Kidney (tissue), 14 donors: ENCODE measurements around the gene MED29. TPM values are rescaled to one million over a fixed set of nuclear protein-coding genes. Genes with fewer than 3 reads are reported as not detected.

Experiments used
- DNase-seq, 5 donors: peaks; one replicate each; pipeline ENCODE4 v3.0.0-alpha.2; 2013 to 2020
- FAIRE-seq: peaks from 2 replicates; lab custom pipeline; 2012; peaks lifted over from hg19 to GRCh38; lab: Jason Lieb, UNC
- H3K27ac ChIP-seq, 2 donors: one replicate each; pipeline ENCODE4 v1.7.0; 2013; ENCODE audit warnings: low read depth in 2 of 2, low read length in 2 of 2, inconsistent platforms in 1 of 2
- H3K27me3 ChIP-seq: one replicate; pipeline ENCODE4 v1.7.1; 2013; ENCODE audit warnings: low read length, inconsistent platforms; ENCODE audit not compliant: control insufficient read depth, insufficient read depth
- H3K36me3 ChIP-seq, 3 donors: one replicate each; pipeline versions ENCODE4 v1.7.0 to v1.7.1; 2013; ENCODE audit warnings: low read length in 3 of 3, control low read depth in 1 of 3, inconsistent platforms in 1 of 3; ENCODE audit not compliant: insufficient read depth in 3 of 3, control insufficient read depth in 2 of 3
- H3K4me1 ChIP-seq, 3 donors: one replicate each; pipeline versions ENCODE4 v1.7.0 to v1.7.1; 2013; ENCODE audit warnings: low read length in 3 of 3, inconsistent platforms in 1 of 3, low read depth in 1 of 3; ENCODE audit not compliant: control insufficient read depth in 2 of 3, insufficient read depth in 2 of 3
- H3K4me3 ChIP-seq, 3 donors: one replicate each; pipeline versions ENCODE4 v1.7.0 to v1.8.1; 2013; ENCODE audit warnings: low read length in 3 of 3, control low read depth in 1 of 3, inconsistent platforms in 1 of 3
- H3K9ac ChIP-seq, 3 donors: one replicate each; pipeline versions ENCODE4 v1.7.0 to v1.7.1; 2013; ENCODE audit warnings: low read length in 3 of 3, control low read depth in 1 of 3, inconsistent platforms in 1 of 3
- H3K9me3 ChIP-seq, 3 donors: one replicate each; pipeline versions ENCODE4 v1.7.0 to v1.7.1; 2013; ENCODE audit warnings: low read length in 3 of 3, control low read depth in 1 of 3, inconsistent platforms in 1 of 3; ENCODE audit not compliant: control insufficient read depth in 2 of 3, insufficient read depth in 1 of 3
- CTCF ChIP-seq: IDR thresholded peaks from 3 replicates; pipeline ENCODE4 v1.5.1; 2012; ENCODE audit warnings: mild to moderate bottlenecking, moderate library complexity, borderline replicate concordance; ENCODE audit not compliant: insufficient read depth; ENCODE audit errors: extremely low read depth
- intact Hi-C: fragments of 100-400 bp; cut with DNase I; formaldehyde crosslinking; loops from one replicate; pipeline ENCODE4 v1.11.1; 2022
- polyA plus RNA-seq: library from polyadenylated mRNA; stranded (reverse); fragments of 350-450 nt; fragmentation: Illumina TruSeq; extraction: RNeasy Lipid Tissue Mini Kit (QIAGEN cat#74804); gene quantifications from one replicate; pipeline ENCODE4 v1.2.3, GENCODE V29; 2014; ENCODE audit warnings: low read depth, low replicate concordance; ENCODE audit not compliant: insufficient read depth
- total RNA-seq: library from RNA; stranded (reverse); fragmentation: NEBNext Ultra II Directional; extraction: Animal tissue kit (Norgen Biotek cat#: 25700); gene quantifications from one replicate; pipeline ENCODE4 v1.2.1, GENCODE V29; 2021
- donor health status: control.
- donor health status: control.
- donor health status: control.
- donor health status: control.
- donor health status: control.
- donor health status: DM: yes; HTN: yes; CAD: no.
- donor health status: Normal renal cell carcinoma (clear cell type).

The MED29 gene
- total and polyA plus RNA-seq, 2 donors from 2014 or later: 32.4 to 50.4 TPM

DNA sequence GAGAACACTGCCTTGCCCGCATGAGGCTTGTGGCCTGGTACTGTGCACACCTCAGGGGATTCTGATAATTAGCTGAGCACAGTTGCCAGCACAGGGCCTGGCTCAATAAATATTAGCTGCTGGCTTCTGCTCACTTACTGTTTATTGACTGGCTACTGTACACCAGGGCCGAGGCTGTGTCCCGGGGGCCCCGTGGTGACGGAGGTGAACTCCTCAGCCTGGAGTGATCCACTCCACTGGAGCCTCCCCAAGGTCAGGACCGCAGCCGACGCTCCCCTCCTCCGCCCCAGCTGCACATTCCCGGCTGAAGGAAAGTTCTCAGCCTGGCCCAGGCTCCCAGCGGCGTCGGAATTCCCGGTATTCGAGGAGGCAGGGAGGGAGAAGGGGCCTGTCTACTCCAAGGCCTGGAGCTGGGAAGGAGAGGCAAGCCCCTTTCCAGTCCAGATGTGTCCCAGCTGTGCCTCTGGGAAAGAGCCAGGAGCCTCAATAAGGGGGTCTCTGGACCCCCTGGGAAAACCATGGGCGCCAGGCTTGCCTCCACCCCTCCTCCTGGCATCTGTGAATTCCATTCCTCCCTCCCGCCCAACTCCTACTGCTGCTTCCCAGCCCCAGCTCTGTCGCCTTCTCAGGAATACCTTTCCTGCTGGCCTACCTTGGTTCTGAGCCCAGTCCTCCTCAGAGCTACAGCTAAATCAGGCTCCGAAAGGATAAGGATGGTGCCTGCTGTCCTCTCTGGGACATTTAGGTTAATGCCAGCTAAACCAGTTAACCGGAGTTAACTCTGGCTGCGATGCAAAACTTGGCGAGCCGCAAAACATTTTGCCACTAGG, 37.3 kb downstream of the MED29 start:
- FAIRE-seq (no peak), DNase-seq (peak; percentile 92 to 98 (median 93))
- H3K27ac ChIP-seq: peak overlapping the region; percentile 53 to 65
- peak overlapping the region in 1 of 3 donors; percentile 39 for H3K4me3 ChIP-seq
- no peak for TF ChIP-seq CTCF
- peaks cover 0 to 5% (median 3%) of the 10 kb centered on the region in 3 donors for H3K4me1 ChIP-seq
- no peaks in the 10 kb centered on the region for H3K9me3 ChIP-seq
- intact Hi-C loops: no loop called here
- no peaks in the 10 kb centered on the region for H3K27me3 ChIP-seq
- peaks cover 3 to 12% (median 5%) of the 10 kb centered on the region in 3 donors for H3K36me3 ChIP-seq
- H3K9ac ChIP-seq: no peak overlapping the region

DNA sequence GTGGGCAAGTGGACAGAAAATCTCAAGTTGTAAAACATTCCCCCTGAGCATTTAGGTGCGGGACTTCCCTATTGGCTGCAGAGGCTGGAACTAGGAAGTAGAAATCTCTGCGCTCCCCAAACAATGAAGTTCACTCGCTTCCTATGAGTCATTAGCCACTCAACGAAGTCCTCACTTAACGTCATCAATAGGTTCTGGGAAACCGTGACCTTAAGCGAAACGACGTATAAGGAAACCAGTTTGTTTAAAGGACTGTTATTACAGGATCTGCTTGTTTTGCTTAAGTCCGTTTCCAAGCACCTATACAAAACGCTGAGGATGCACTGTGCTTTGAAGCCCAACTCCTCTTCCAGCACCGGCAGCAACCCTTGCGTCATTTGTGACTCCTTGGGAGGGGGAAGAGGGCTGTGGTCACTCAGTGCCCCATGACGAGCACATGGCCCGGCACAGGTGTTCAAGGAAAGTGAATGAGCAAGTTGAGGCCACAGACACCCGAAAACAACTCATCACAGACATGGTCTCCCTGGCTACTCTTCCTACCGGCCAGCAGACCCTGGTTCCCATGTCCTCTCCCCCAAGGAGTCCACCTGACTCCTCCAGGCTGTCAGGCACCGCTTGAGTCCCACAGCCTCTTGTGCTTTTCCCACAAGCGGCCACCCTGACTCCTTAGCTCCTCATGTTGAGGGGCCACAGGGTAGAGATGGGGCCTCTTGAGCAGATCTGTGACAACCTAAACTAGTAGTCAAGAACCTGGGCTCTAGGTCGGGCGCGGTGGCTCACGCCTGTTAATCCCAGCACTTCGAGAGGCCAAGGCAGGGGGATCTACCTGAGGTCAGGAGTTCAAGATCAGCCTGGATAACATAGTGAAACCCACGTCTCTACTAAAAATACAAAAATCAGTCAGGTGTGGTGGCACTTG, 39.8 kb downstream of the MED29 start:
- no peak overlapping the region for H3K4me3 ChIP-seq
- H3K4me1 ChIP-seq: peaks cover 0 to 15% (median 11%) of the 10 kb centered on the region in 3 donors
- no peak for DNase-seq
- H3K9ac ChIP-seq: no peak overlapping the region
- H3K27ac ChIP-seq: peak overlapping the region in 1 of 2 donors; percentile 8
- no peak for TF ChIP-seq CTCF
- FAIRE-seq: no peak
- intact Hi-C loops: no loop called here
- peaks cover 7 to 24% (median 9%) of the 10 kb centered on the region in 3 donors for H3K36me3 ChIP-seq
- H3K27me3 ChIP-seq: no peaks in the 10 kb centered on the region
- no peaks in the 10 kb centered on the region for H3K9me3 ChIP-seq

DNA sequence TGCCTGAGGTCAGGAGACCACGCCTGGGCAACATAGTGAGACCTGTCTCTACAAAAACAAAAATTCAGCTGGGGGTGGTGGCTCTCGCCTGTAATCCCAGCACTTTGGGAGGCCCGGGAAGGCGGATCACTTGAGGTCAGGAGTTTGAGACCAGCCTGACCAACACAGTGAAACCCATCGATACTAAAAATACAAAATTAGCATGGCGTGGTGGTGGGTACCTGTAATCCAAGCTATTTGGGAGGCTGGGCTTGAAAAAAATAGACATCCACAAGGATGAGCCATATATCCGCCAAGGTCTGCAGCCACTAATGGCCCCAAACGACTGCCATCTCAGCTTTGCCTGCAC, 41.5 kb downstream of the MED29 start:
- FAIRE-seq (no peak), DNase-seq (no peak)
- Histone ChIP-seq H3K27me3 (no peaks in the 10 kb centered on the region), H3K4me1 (peaks cover 0 to 21% (median 16%) of the 10 kb centered on the region in 3 donors), H3K4me3 (no peak overlapping the region), H3K27ac (no peak overlapping the region), H3K9me3 (no peaks in the 10 kb centered on the region), H3K9ac (no peak overlapping the region), H3K36me3 (peaks cover 7 to 24% (median 9%) of the 10 kb centered on the region in 3 donors)
- no peak for TF ChIP-seq CTCF
- intact Hi-C loops: no loop called here
